ENCODE data around the gene KHDRBS2. TPM values are rescaled to one million over a fixed set of nuclear protein-coding genes. Genes with fewer than 3 reads are reported as not detected.
A peak's percentile ranks its signal among the peaks of the same experiment; 100 is the strongest.

The KHDRBS2 gene
- total RNA-seq, 1 experiment from 2014 or later, result 2.7 TPM

GRCh38 chr6:61947311-61947947 lies 338.6 kb downstream of the KHDRBS2 start:
- Histone ChIP-seq H3K23ac (ENCODE audit: insufficient read length, low read depth, low read length) (no peak overlapping the region), H2BK120ac (ENCODE audit: low read depth, low read length, poor library complexity, severe bottlenecking) (peak overlapping the region; percentile 36), H4K5ac (ENCODE audit: insufficient read length, low read depth, low read length) (no peak overlapping the region), H3K4me1 (ENCODE audit: insufficient read depth, low read length) (no peaks in the 10 kb centered on the region), H2AFZ (ENCODE audit: low read length) (no peak overlapping the region), H4K8ac (replicated peaks; ENCODE audit: insufficient read length, low read depth, low read length) (no peak overlapping the region), H4K91ac (ENCODE audit: insufficient read length, low read depth, low read length) (no peak overlapping the region), H3K27ac (ENCODE audit: insufficient read length, low read depth, low read length) (no peak overlapping the region), H2BK20ac (ENCODE audit: low read depth, low read length, poor library complexity, severe bottlenecking) (no peak overlapping the region), H3K56ac (ENCODE audit: insufficient read length, low read depth, low read length) (no peak overlapping the region), H3K18ac (ENCODE audit: insufficient read length, low read depth, low read length) (no peak overlapping the region), H3K9ac (ENCODE audit: extremely low read depth, insufficient read length, low read length) (no peak overlapping the region), H2AK5ac (ENCODE audit: insufficient read length, low read length) (no peak overlapping the region), H3K27me3 (ENCODE audit: insufficient read depth, low read length) (no peaks in the 10 kb centered on the region), H3K4ac (ENCODE audit: low read depth, low read length) (no peak overlapping the region), H2BK15ac (ENCODE audit: low read depth, low read length) (no peak overlapping the region), H2BK12ac (ENCODE audit: insufficient read length, low read depth, low read length) (no peak overlapping the region), H2BK5ac (ENCODE audit: insufficient read length, low read length) (no peak overlapping the region), H3K79me1 (ENCODE audit: insufficient read depth, low read depth, low read length, poor library complexity, severe bottlenecking) (no peaks in the 10 kb centered on the region), H4K20me1 (ENCODE audit: control insufficient read depth, insufficient read depth, insufficient read length) (no peaks in the 10 kb centered on the region), H3K9me3 (ENCODE audit: control insufficient read depth, low read depth, low read length) (no peaks in the 10 kb centered on the region), H3K23me2 (ENCODE audit: insufficient read length, low read depth, low read length, poor library complexity, severe bottlenecking) (no peaks in the 10 kb centered on the region), H3K14ac (ENCODE audit: insufficient read depth, low read length) (no peak overlapping the region), H3K79me2 (ENCODE audit: insufficient read depth, low read length) (no peaks in the 10 kb centered on the region), H3T11ph (ENCODE audit: low read length) (no peak overlapping the region), H3K4me2 (ENCODE audit: insufficient read depth, insufficient read length, low read length) (no peak overlapping the region)
- H3K4me1 Mint-ChIP-seq, result peaks cover 9 to 10% of the 10 kb centered on the region in 2 experiments; a peak in 3 of 4 replicates
- DNase-seq, result no peak
- H3K36me3 Mint-ChIP-seq (ENCODE audit: insufficient read depth in 1 of 3, low read depth in 3 of 3), result no peaks in the 10 kb centered on the region
- no peaks in the 10 kb centered on the region; a peak in 1 of 5 replicates for H3K9me3 Mint-ChIP-seq
- TF ChIP-seq, protein P1, sequence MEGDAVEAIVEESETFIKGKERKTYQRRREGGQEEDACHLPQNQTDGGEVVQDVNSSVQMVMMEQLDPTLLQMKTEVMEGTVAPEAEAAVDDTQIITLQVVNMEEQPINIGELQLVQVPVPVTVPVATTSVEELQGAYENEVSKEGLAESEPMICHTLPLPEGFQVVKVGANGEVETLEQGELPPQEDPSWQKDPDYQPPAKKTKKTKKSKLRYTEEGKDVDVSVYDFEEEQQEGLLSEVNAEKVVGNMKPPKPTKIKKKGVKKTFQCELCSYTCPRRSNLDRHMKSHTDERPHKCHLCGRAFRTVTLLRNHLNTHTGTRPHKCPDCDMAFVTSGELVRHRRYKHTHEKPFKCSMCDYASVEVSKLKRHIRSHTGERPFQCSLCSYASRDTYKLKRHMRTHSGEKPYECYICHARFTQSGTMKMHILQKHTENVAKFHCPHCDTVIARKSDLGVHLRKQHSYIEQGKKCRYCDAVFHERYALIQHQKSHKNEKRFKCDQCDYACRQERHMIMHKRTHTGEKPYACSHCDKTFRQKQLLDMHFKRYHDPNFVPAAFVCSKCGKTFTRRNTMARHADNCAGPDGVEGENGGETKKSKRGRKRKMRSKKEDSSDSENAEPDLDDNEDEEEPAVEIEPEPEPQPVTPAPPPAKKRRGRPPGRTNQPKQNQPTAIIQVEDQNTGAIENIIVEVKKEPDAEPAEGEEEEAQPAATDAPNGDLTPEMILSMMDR (conservative IDR thresholded peaks at IDR 0.05), result no peak
- H3K4me3 Mint-ChIP-seq, result no peak overlapping the region
- no peaks in the 10 kb centered on the region for H3K27me3 Mint-ChIP-seq (ENCODE audit: low read depth)
- no peak overlapping the region for H3K27ac Mint-ChIP-seq

Measured in H9 (cell line).